Tibial nerve (tissue), 4 donors: ENCODE data around the gene ZER1. TPM values are rescaled to one million over a fixed set of nuclear protein-coding genes. Genes with fewer than 3 reads are reported as not detected.

Experiments
- DNase-seq, 2 donors: peaks; one replicate each; pipeline ENCODE4 v3.0.0-alpha.2; 2019; ENCODE audit warnings: low spot score in 2 of 2
- H3K27ac ChIP-seq, 4 donors: fragments of 200-600 bp; sonication (generic) in 3 of 4; one replicate each; pipeline ENCODE4 v1.5.1; 2017 to 2019; ENCODE audit warnings: mild to moderate bottlenecking in 1 of 4
- H3K27me3 ChIP-seq, 2 donors: fragments of 200-600 bp; sonication (generic) in 1 of 2; one replicate each; pipeline versions ENCODE4 v1.5.1 to v1.6.0; 2017 to 2019
- H3K36me3 ChIP-seq, 3 donors: fragments of 200-600 bp; sonication (generic); one replicate each; pipeline ENCODE4 v1.5.1; 2018 to 2019
- H3K4me1 ChIP-seq, 4 donors: fragments of 200-600 bp; sonication (generic) in 3 of 4; one replicate each; pipeline ENCODE4 v1.5.1; 2017 to 2019
- H3K4me3 ChIP-seq, 4 donors: fragments of 200-600 bp; sonication (generic) in 3 of 4; one replicate each; pipeline ENCODE4 v1.5.1; 2017 to 2019; ENCODE audit warnings: mild to moderate bottlenecking in 1 of 4, moderate library complexity in 1 of 4
- H3K9me3 ChIP-seq, 4 donors: fragments of 200-600 bp; sonication (generic) in 3 of 4; one replicate each; pipeline ENCODE4 v1.5.1; 2017 to 2019
- EP300 ChIP-seq, 2 donors: sonication (generic); formaldehyde crosslinking; IDR thresholded peaks; one replicate each; pipeline ENCODE4 v1.6.1; 2017; ENCODE audit warnings: antibody characterized with exemption in 2 of 2, mild to moderate bottlenecking in 1 of 2
- POLR2A ChIP-seq, 2 donors: fragments of 450-650 bp; IDR thresholded peaks; one replicate each; pipeline ENCODE4 v1.6.1; 2017; ENCODE audit warnings: antibody characterized with exemption in 2 of 2, mild to moderate bottlenecking in 2 of 2, moderate library complexity in 2 of 2
- WGBS, 2 donors: methylation state at CpG; one replicate each; pipeline ENCODE4 v1.1.5; 2018; 5-methylcytosine and 5-hydroxymethylcytosine counted together
- total RNA-seq, 4 donors: library from RNA; depleted of rRNA; stranded (reverse); fragments of >200 nt; gene quantifications; one replicate each; pipeline ENCODE4 v1.1.0, GENCODE V29; 2016
- TF ChIP-seq, protein P1 (sequence below), 5 experiments: fragments of 200-600 bp in 3 of 5; fragments of 450-650 bp in 2 of 5; sonication (generic) in 3 of 5; IDR thresholded peaks; one replicate each; pipeline ENCODE4 v1.5.1; 2016 to 2019; ENCODE audit warnings: antibody characterized with exemption in 5 of 5, mild to moderate bottlenecking in 3 of 5, moderate library complexity in 2 of 5

The ZER1 gene
- total RNA-seq, 4 donors from 2014 or later, result 45.8 to 68.6 (median 61.3) TPM

DNA sequence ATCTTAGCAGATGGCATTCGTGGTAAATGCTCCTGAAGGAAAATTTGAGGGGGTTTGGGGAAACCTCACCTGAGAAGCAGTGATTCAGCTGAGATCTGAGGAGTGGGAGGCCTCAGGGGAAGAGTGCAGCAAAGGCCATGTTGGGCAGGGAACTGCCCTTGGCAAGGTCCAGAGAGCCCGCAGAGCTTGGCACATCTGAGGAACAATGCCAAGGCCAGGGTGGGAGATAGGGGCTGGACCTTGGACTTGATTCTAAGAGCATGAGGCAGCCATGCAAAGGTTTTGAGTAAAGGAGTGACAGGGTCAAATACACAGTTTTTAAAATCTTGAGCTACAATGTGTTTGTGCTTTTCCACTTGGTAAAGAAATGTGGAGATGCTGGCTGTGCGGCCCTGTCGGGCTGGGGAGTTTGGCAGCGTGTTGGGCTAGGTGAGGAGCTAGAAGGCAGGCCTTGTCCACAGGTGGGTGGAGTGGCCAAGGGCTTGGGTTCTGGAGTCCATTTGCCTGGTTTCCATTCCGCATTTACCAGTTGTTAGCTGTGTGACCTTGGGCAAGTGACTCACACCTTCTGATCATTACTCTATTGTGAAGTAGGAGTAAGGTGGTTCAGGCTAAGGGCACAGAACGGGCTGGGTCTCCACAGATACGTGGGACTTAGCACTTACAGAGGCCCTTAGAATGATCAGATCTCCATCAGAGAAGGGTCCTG is 21.4 kb upstream of the ZER1 start:
- peaks cover 2 to 85% (median 12%) of the 10 kb centered on the region in 3 donors for H3K36me3 ChIP-seq
- 86 to 89% methylated on average over 8 of the region's 8 CpGs for WGBS, 2 donors
- no peaks in the 10 kb centered on the region for H3K27me3 ChIP-seq
- TF ChIP-seq EP300 (IDR thresholded peaks at IDR 0.05), result no peak
- TF ChIP-seq, protein P1, sequence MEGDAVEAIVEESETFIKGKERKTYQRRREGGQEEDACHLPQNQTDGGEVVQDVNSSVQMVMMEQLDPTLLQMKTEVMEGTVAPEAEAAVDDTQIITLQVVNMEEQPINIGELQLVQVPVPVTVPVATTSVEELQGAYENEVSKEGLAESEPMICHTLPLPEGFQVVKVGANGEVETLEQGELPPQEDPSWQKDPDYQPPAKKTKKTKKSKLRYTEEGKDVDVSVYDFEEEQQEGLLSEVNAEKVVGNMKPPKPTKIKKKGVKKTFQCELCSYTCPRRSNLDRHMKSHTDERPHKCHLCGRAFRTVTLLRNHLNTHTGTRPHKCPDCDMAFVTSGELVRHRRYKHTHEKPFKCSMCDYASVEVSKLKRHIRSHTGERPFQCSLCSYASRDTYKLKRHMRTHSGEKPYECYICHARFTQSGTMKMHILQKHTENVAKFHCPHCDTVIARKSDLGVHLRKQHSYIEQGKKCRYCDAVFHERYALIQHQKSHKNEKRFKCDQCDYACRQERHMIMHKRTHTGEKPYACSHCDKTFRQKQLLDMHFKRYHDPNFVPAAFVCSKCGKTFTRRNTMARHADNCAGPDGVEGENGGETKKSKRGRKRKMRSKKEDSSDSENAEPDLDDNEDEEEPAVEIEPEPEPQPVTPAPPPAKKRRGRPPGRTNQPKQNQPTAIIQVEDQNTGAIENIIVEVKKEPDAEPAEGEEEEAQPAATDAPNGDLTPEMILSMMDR (IDR thresholded peaks at IDR 0.05), result no peak
- no peak for TF ChIP-seq POLR2A (IDR thresholded peaks at IDR 0.05)
- H3K27ac ChIP-seq, result no peak overlapping the region
- H3K4me3 ChIP-seq, result no peak overlapping the region
- H3K4me1 ChIP-seq, result peaks cover 0 to 16% (median 5%) of the 10 kb centered on the region in 4 donors
- DNase-seq, result no peak
- no peaks in the 10 kb centered on the region for H3K9me3 ChIP-seq

DNA sequence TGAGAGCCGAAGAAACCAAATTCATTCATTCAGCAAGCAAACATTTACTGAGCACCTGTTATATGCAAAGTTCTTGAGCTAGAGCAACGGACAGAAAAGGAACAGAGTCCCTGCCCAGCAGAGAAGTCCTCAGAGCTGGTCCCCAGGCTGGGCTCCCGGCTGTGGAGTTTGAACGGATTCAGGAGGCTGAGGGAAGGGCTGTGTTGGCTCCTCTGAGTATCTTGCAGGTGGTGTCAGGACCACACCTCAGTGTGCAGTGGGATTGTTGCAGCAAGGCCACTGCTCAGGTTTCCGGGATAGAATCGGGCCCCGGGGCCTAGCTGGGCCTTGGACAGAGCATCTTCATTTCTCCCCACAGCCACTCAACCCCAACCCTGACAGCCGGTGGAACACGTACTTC is 20.4 kb upstream of the ZER1 start:
- no peak for DNase-seq
- no peak overlapping the region for H3K27ac ChIP-seq
- TF ChIP-seq EP300 (IDR thresholded peaks at IDR 0.05), result no peak
- no peak for TF ChIP-seq POLR2A (IDR thresholded peaks at IDR 0.05)
- TF ChIP-seq, protein P1 (IDR thresholded peaks at IDR 0.05), result no peak
- H3K4me3 ChIP-seq, result no peak overlapping the region
- no peaks in the 10 kb centered on the region for H3K27me3 ChIP-seq
- no peaks in the 10 kb centered on the region for H3K9me3 ChIP-seq
- H3K36me3 ChIP-seq, result peaks cover 2 to 75% (median 5%) of the 10 kb centered on the region in 3 donors
- peaks cover 0 to 22% (median 11%) of the 10 kb centered on the region in 4 donors for H3K4me1 ChIP-seq
- 91 to 96% methylated on average over 9 of the region's 9 CpGs for WGBS, 2 donors

DNA sequence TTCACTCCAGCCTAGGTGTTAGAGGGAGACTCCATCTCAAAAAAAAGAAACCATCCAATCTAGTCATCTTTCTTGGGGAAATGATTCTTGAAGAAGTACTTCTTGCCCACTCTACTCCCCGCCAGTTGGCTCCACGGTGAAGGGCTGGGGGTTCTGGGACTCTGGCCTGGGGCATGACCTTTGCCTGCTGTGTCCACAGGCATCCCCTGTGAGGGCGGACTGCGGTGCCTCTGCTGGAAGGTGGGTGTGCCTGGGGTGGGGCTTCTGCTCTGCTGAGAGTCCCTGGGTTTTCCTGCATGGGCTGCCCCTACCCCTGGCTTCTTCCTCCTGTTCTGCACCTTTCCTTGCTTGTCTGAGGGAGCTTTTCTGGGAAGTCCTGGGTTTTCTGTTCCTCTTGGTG is 18.8 kb upstream of the ZER1 start:
- Histone ChIP-seq H3K9me3 (no peaks in the 10 kb centered on the region), H3K36me3 (peaks cover 0 to 59% (median 5%) of the 10 kb centered on the region in 3 donors), H3K4me1 (peaks cover 0 to 25% (median 11%) of the 10 kb centered on the region in 4 donors), H3K27me3 (no peaks in the 10 kb centered on the region), H3K27ac (no peak overlapping the region), H3K4me3 (no peak overlapping the region)
- no peak for TF ChIP-seq POLR2A (IDR thresholded peaks at IDR 0.05)
- TF ChIP-seq, protein P1 (IDR thresholded peaks at IDR 0.05), result no peak
- no peak for TF ChIP-seq EP300 (IDR thresholded peaks at IDR 0.05)
- WGBS, 2 donors, result 79 to 84% methylated on average over 4 of the region's 4 CpGs
- no peak for DNase-seq

DNA sequence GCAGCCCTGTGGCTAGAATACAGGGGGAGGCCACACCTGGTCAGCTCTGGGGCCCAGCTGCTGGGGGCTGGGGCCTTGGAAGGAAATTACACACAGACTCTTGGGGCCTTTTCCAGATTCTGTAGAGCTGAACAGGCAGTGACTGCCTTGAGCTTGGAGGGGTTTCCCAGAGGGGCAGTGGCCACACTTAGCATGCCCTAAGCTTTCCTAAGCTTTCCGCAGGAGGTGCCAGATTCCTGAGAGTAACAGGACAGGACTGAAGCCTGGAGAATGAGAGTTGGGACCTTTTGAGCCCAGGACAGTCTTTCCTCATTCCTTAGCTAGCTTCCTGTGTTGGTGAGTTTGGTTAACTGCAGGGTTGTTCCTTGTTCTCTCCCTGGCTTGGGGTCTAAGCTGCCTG is 16.7 kb upstream of the ZER1 start:
- TF ChIP-seq POLR2A (IDR thresholded peaks at IDR 0.05), result no peak
- TF ChIP-seq EP300 (IDR thresholded peaks at IDR 0.05), result no peak
- TF ChIP-seq, protein P1 (IDR thresholded peaks at IDR 0.05), result no peak
- peaks cover 0 to 25% (median 11%) of the 10 kb centered on the region in 4 donors for H3K4me1 ChIP-seq
- 43 to 81% methylated on average over 1 of the region's 1 CpG for WGBS, 2 donors
- no peaks in the 10 kb centered on the region for H3K27me3 ChIP-seq
- no peak for DNase-seq
- no peaks in the 10 kb centered on the region for H3K9me3 ChIP-seq
- peak overlapping the region in 1 of 4 donors; percentile 93 for H3K27ac ChIP-seq
- peak overlapping the region in 2 of 4 donors; percentile 87 to 91 for H3K4me3 ChIP-seq
- peaks cover 0 to 40% (median 5%) of the 10 kb centered on the region in 3 donors for H3K36me3 ChIP-seq

DNA sequence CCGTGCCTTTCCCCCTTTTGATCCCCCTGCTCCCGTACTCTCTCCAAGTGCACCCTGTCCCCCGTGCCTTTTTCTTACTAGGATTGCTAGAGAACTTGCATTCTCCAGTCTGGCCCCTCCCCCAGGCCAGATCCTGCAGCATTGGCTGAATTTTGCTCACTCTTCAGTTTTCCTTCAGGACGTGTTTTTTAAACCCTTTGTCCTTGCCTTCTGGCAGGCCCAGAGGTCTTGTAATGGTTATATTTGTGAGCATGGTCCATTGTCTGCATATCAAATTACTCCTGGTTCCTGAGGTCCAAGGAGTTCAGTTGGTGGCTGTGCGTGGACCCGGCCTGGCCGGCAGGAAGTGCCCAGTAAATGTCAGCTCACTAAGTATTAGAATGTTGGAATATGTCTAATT is 15.9 kb upstream of the ZER1 start:
- peaks cover 0 to 25% (median 11%) of the 10 kb centered on the region in 4 donors for H3K4me1 ChIP-seq
- H3K27ac ChIP-seq, result peak overlapping the region in 3 of 4 donors; percentile 89 to 93 (median 90)
- no peaks in the 10 kb centered on the region for H3K27me3 ChIP-seq
- peaks cover 0 to 32% (median 5%) of the 10 kb centered on the region in 3 donors for H3K36me3 ChIP-seq
- DNase-seq, result peak in 1 of 2 donors; percentile 8
- TF ChIP-seq POLR2A (IDR thresholded peaks at IDR 0.05) (no peak), EP300 (IDR thresholded peaks at IDR 0.05) (no peak)
- TF ChIP-seq, protein P1 (IDR thresholded peaks at IDR 0.05), result no peak
- WGBS, 2 donors, result 0 to 1% methylated on average over 7 of the region's 7 CpGs
- no peaks in the 10 kb centered on the region for H3K9me3 ChIP-seq
- peak overlapping the region; percentile 87 to 95 (median 89) for H3K4me3 ChIP-seq
